Trophoblast cell (in vitro differentiated cells and primary cell): ENCODE results near the gene AGBL5.

Experiments
- DNase-seq, 2 donors: peaks; one replicate each; pipeline ENCODE4 v3.0.0-alpha.2; 2016
- H2AFZ ChIP-seq: 2 replicates; pipeline ENCODE4 v1.6.1; 2013; ENCODE audit warnings: low read length, moderate library complexity, mild to moderate bottlenecking; ENCODE audit not compliant: insufficient read depth, poor library complexity
- H2AK5ac ChIP-seq: 2 replicates; pipeline ENCODE4 v1.6.1; 2013; ENCODE audit warnings: mild to moderate bottlenecking, low read length
- H2BK120ac ChIP-seq: 2 replicates; pipeline ENCODE4 v1.6.1; 2013; ENCODE audit warnings: low read length, mild to moderate bottlenecking, moderate library complexity; ENCODE audit not compliant: insufficient read depth, poor library complexity
- H2BK12ac ChIP-seq: 2 replicates; pipeline ENCODE4 v1.6.1; 2013; ENCODE audit warnings: mild to moderate bottlenecking, low read length, moderate library complexity
- H2BK5ac ChIP-seq: 2 replicates; pipeline ENCODE4 v1.6.1; 2013; ENCODE audit warnings: low read length, low read depth, moderate library complexity, mild to moderate bottlenecking; ENCODE audit not compliant: poor library complexity
- H3K14ac ChIP-seq: 2 replicates; pipeline ENCODE4 v1.6.1; 2013; ENCODE audit warnings: mild to moderate bottlenecking, low read length
- H3K18ac ChIP-seq: 2 replicates; pipeline ENCODE4 v1.6.1; 2013; ENCODE audit warnings: mild to moderate bottlenecking, low read length
- H3K23ac ChIP-seq: 2 replicates; pipeline ENCODE4 v1.6.1; 2013; ENCODE audit warnings: low read length
- H3K27ac ChIP-seq: 2 replicates; pipeline ENCODE4 v1.5.1; 2013; ENCODE audit warnings: low read depth, mild to moderate bottlenecking, inconsistent platforms, low read length, moderate library complexity
- H3K27me3 ChIP-seq: 2 replicates; pipeline ENCODE4 v1.6.1; 2013; ENCODE audit warnings: inconsistent platforms, mild to moderate bottlenecking, low read length, moderate library complexity; ENCODE audit not compliant: insufficient read depth
- H3K36me3 ChIP-seq, 2 experiments: 1 replicate in 1 of 2; 2 replicates in 1 of 2; pipeline ENCODE4 v1.6.1; 2013; ENCODE audit warnings: low read length in 2 of 2, mild to moderate bottlenecking in 2 of 2, moderate library complexity in 1 of 2; ENCODE audit not compliant: insufficient read depth in 2 of 2, control insufficient read depth in 1 of 2
- H3K4ac ChIP-seq: 2 replicates; pipeline ENCODE4 v1.6.1; 2013; ENCODE audit warnings: low read depth, mild to moderate bottlenecking, low read length, moderate library complexity
- H3K4me1 ChIP-seq, 2 experiments: 1 replicate in 1 of 2; 2 replicates in 1 of 2; pipeline ENCODE4 v1.6.1; 2013; ENCODE audit warnings: low read length in 2 of 2, mild to moderate bottlenecking in 2 of 2, moderate library complexity in 1 of 2; ENCODE audit not compliant: insufficient read depth in 2 of 2, control insufficient read depth in 1 of 2
- H3K4me2 ChIP-seq: 2 replicates; pipeline ENCODE4 v1.6.1; 2013; ENCODE audit warnings: inconsistent platforms, mild to moderate bottlenecking, low read length, moderate library complexity
- H3K4me3 ChIP-seq: 2 replicates; pipeline ENCODE4 v1.5.1; 2013; ENCODE audit warnings: mild to moderate bottlenecking, low read depth, low read length, inconsistent platforms
- H3K79me1 ChIP-seq: one replicate; pipeline ENCODE4 v1.6.1; 2013; ENCODE audit warnings: low read length
- H3K79me2 ChIP-seq: 2 replicates; pipeline ENCODE4 v1.6.1; 2013; ENCODE audit warnings: low read length, mild to moderate bottlenecking; ENCODE audit not compliant: control insufficient read depth, insufficient read depth, poor library complexity
- H3K9ac ChIP-seq: 2 replicates; pipeline ENCODE4 v1.6.1; 2013; ENCODE audit warnings: mild to moderate bottlenecking, low read length
- H3K9me3 ChIP-seq: 2 replicates; pipeline ENCODE4 v1.6.1; 2013; ENCODE audit warnings: low read depth, mild to moderate bottlenecking, control low read depth, inconsistent platforms, low read length; ENCODE audit not compliant: insufficient read depth
- H4K12ac ChIP-seq: 2 replicates; pipeline ENCODE4 v1.6.1; 2013; ENCODE audit warnings: low read depth, mild to moderate bottlenecking, low read length, moderate library complexity
- H4K8ac ChIP-seq: 2 replicates; pipeline ENCODE4 v1.6.1; 2013; ENCODE audit warnings: low read depth, mild to moderate bottlenecking, low read length, moderate library complexity
- H4K91ac ChIP-seq: one replicate; pipeline ENCODE4 v1.6.1; 2013; ENCODE audit warnings: low read depth, mild to moderate bottlenecking, low read length, moderate library complexity
- WGBS: extraction: QIAGEN DNeasy Blood & Tissue Kit; methylation state at CpG from one replicate; pipeline ENCODE4 v1.1.7; 2013; ENCODE audit warnings: missing lambda C conversion rate; ENCODE audit not compliant: insufficient read length, insufficient coverage; ENCODE audit errors: extremely low coverage; 5-methylcytosine and 5-hydroxymethylcytosine counted together

AGBL5 gene

GRCh38 chr2:27095427-27095744 lies 43.9 kb downstream of the AGBL5 start:
- Histone ChIP-seq H3K36me3 (no peaks in the 10 kb centered on the region), H2AFZ (no peak overlapping the region), H3K18ac (no peak overlapping the region), H2AK5ac (no peak overlapping the region), H3K79me1 (peaks cover 7% of the 10 kb centered on the region), H3K4ac (no peak overlapping the region), H3K9ac (no peak overlapping the region), H4K8ac (peak overlapping the region; percentile 96), H3K14ac (no peak overlapping the region), H2BK120ac (no peak overlapping the region), H3K4me2 (no peak overlapping the region), H3K27ac (peak overlapping the region; percentile 20), H3K79me2 (no peaks in the 10 kb centered on the region), H2BK12ac (no peak overlapping the region), H3K9me3 (no peaks in the 10 kb centered on the region), H3K27me3 (no peaks in the 10 kb centered on the region), H3K23ac (no peak overlapping the region), H3K4me3 (no peak overlapping the region), H4K91ac (peak overlapping the region; percentile 31), H4K12ac (no peak overlapping the region), H3K4me1 (peaks cover 4% of the 10 kb centered on the region in 2 experiments), H2BK5ac (no peak overlapping the region)
- no peak for DNase-seq
- no CpG with 5 or more reads among the region's 2 CpGs for WGBS

GRCh38 chr2:27095745-27096651 lies 44.5 kb downstream of the AGBL5 start:
- peak overlapping the region; percentile 31 for H4K91ac ChIP-seq
- peak overlapping the region; percentile 62 for H3K4me2 ChIP-seq
- peak overlapping the region; percentile 43 for H2BK5ac ChIP-seq
- H3K14ac ChIP-seq, result peak overlapping the region; percentile 25
- peak overlapping the region; percentile 87 for H2AFZ ChIP-seq
- H4K8ac ChIP-seq, result peak overlapping the region; percentile 96
- no peaks in the 10 kb centered on the region for H3K79me2 ChIP-seq
- no peak overlapping the region for H3K4me3 ChIP-seq
- peak overlapping the region; percentile 9 for H3K18ac ChIP-seq
- H2BK120ac ChIP-seq, result peak overlapping the region; percentile 62
- H3K4me1 ChIP-seq, result peaks cover 4% of the 10 kb centered on the region in 2 experiments
- H3K4ac ChIP-seq, result no peak overlapping the region
- H3K23ac ChIP-seq, result no peak overlapping the region
- H3K27ac ChIP-seq, result peak overlapping the region; percentile 24
- peak overlapping the region; percentile 55 for H4K12ac ChIP-seq
- no peaks in the 10 kb centered on the region for H3K27me3 ChIP-seq
- no peak overlapping the region for H2AK5ac ChIP-seq
- no peaks in the 10 kb centered on the region for H3K9me3 ChIP-seq
- H3K36me3 ChIP-seq, result no peaks in the 10 kb centered on the region
- WGBS, result no CpG with 5 or more reads among the region's 18 CpGs
- peaks cover 7% of the 10 kb centered on the region for H3K79me1 ChIP-seq
- peak overlapping the region; percentile 11 for H3K9ac ChIP-seq
- H2BK12ac ChIP-seq, result peak overlapping the region; percentile 33
- DNase-seq, result peak; percentile 44 to 70

GRCh38 chr2:27096748-27097297 lies 45.4 kb downstream of the AGBL5 start:
- H2BK5ac ChIP-seq, result peak overlapping the region; percentile 5
- H2AFZ ChIP-seq, result no peak overlapping the region
- no peak overlapping the region for H2BK12ac ChIP-seq
- no CpG with 5 or more reads among the region's 3 CpGs for WGBS
- H2BK120ac ChIP-seq, result peak overlapping the region; percentile 62
- H3K27ac ChIP-seq, result peak overlapping the region; percentile 24
- H3K9ac ChIP-seq, result no peak overlapping the region
- H3K14ac ChIP-seq, result peak overlapping the region; percentile 25
- no peak overlapping the region for H3K23ac ChIP-seq
- no peaks in the 10 kb centered on the region for H3K27me3 ChIP-seq
- H3K79me1 ChIP-seq, result peaks cover 7% of the 10 kb centered on the region
- no peak overlapping the region for H4K8ac ChIP-seq
- no peak overlapping the region for H3K4me2 ChIP-seq
- H4K12ac ChIP-seq, result no peak overlapping the region
- no peak overlapping the region for H3K4me3 ChIP-seq
- no peak overlapping the region for H2AK5ac ChIP-seq
- H3K18ac ChIP-seq, result no peak overlapping the region
- no peaks in the 10 kb centered on the region for H3K9me3 ChIP-seq
- peak in 1 of 2 donors; percentile 19 for DNase-seq
- peak overlapping the region; percentile 31 for H4K91ac ChIP-seq
- H3K4me1 ChIP-seq, result peaks cover 4% of the 10 kb centered on the region in 2 experiments
- H3K4ac ChIP-seq, result no peak overlapping the region
- no peaks in the 10 kb centered on the region for H3K79me2 ChIP-seq
- no peaks in the 10 kb centered on the region for H3K36me3 ChIP-seq

GRCh38 chr2:27097341-27097740 lies 45.9 kb downstream of the AGBL5 start:
- Histone ChIP-seq H3K4me3 (peak overlapping the region; percentile 16), H3K23ac (no peak overlapping the region), H3K9me3 (no peaks in the 10 kb centered on the region), H2BK5ac (no peak overlapping the region), H3K79me2 (no peaks in the 10 kb centered on the region), H2BK120ac (no peak overlapping the region), H3K4ac (no peak overlapping the region), H3K4me1 (peaks cover 4% of the 10 kb centered on the region in 2 experiments), H2BK12ac (no peak overlapping the region), H2AFZ (no peak overlapping the region), H4K91ac (peak overlapping the region; percentile 52), H3K18ac (no peak overlapping the region), H2AK5ac (no peak overlapping the region), H3K36me3 (no peaks in the 10 kb centered on the region), H3K9ac (no peak overlapping the region), H4K12ac (no peak overlapping the region), H3K27ac (peak overlapping the region; percentile 6), H3K14ac (peak overlapping the region; percentile 5), H3K79me1 (peaks cover 7% of the 10 kb centered on the region), H3K4me2 (no peak overlapping the region), H4K8ac (peak overlapping the region; percentile 2), H3K27me3 (no peaks in the 10 kb centered on the region)
- no peak for DNase-seq
- no CpG with 5 or more reads among the region's 14 CpGs for WGBS
